Measurements from ENCODE around the gene CCNI2.

DNA sequence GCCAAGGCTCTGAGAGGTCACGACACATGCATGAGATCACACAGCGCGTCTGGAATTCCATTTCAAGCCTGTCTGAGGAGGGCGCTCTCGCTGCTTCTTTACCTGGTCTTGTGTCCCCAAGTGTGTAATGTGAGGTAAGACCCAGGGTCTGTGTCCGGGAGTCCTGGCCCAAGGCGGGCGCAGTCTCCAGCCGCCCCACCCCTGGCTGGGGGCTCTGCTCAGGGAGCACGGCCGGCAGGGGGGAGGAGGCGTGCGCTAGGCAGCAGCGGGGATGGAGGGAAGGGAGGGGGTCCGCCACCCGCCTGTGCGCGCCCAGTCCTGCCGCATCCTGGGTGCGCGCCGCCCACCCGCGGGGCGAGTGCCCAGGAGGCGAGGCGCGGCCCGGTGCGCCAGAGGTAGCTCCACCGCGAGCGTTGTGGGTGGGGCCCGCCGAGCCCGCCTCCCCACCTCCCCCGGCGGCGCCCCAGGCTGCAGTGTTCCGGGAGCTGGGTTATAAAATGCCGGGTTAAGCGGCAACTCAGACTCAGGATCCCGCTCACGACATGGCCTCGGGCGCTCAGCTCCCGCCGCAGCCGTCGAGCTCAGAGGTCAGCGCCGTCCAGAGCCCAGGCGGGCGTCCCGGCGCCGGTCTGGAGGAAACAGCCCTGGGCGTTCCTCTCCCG lies at the start of gene CCNI2:
- TF ChIP-seq, protein P1, sequence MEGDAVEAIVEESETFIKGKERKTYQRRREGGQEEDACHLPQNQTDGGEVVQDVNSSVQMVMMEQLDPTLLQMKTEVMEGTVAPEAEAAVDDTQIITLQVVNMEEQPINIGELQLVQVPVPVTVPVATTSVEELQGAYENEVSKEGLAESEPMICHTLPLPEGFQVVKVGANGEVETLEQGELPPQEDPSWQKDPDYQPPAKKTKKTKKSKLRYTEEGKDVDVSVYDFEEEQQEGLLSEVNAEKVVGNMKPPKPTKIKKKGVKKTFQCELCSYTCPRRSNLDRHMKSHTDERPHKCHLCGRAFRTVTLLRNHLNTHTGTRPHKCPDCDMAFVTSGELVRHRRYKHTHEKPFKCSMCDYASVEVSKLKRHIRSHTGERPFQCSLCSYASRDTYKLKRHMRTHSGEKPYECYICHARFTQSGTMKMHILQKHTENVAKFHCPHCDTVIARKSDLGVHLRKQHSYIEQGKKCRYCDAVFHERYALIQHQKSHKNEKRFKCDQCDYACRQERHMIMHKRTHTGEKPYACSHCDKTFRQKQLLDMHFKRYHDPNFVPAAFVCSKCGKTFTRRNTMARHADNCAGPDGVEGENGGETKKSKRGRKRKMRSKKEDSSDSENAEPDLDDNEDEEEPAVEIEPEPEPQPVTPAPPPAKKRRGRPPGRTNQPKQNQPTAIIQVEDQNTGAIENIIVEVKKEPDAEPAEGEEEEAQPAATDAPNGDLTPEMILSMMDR (IDR thresholded peaks at IDR 0.05; ENCODE audit: low read length), result peak; percentile 66
- TF ChIP-seq EZH2 (IDR thresholded peaks at IDR 0.05; ENCODE audit: borderline replicate concordance, low read length), result no peak

Measured in OCI-LY1 (cell line).